NCI-H1092 treated with DMSO at 0.1 percent for 48 hours (cell line): Measurements from ENCODE around the gene CDH2.

Experiments
- DNase-seq: peaks from one replicate; lab custom pipeline; 2025; lab: John Stamatoyannopoulos, UW

The CDH2 gene

GRCh38 chr18:28127763-28128658 lies 48.9 kb downstream of the CDH2 start:
- DNase-seq: no peak

- DNase-seq: no peak
Measured at GRCh38 chr18:28127228-28127627, 49.7 kb downstream of the CDH2 start.

- no peak for DNase-seq
Measured at GRCh38 chr18:28126768-28127167, 50.2 kb downstream of the CDH2 start.

- DNase-seq: no peak
Measured at GRCh38 chr18:28125051-28125450, 51.9 kb downstream of the CDH2 start.

DNA sequence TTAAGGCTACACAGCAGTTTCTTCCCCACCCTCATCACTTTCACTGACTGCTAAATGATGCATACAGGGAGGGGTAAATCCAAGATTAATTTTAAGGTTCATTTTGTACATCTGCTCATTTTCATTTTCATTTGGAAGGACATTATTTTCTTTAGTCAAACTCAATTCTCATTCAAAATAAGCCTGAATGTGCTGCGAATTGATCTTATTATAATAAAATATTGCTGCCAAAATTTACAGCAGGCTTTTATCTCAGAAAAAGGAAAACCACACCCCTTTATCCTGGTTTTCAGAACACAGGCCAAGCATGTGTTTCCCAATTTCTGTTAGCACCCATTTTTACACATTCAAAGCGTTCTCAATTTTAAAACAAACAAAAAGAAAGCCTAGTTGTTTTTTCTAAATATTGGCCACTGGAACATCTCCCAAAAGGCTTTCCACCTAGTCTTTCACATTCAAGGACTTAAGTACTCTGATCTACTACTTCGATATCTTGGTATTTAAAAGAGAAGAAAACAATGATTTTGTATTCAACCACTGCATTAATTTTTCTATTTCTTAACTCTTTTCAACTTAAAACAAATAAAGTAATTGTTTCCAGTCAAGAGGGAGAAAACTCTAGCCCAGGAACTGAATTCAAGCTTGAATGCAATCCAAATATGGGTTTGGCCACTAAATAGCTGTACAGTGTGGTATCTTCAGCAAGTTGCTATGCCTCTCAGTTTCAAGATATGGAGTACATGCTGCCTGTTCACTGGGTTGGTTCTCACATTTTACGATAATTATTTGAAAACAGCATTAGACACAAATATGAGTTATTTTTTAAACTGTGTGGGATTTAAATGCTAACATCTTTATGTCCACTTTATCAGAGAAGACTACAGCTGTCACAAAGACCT lies 52.5 kb downstream of the CDH2 start:
- no peak for DNase-seq

DNA sequence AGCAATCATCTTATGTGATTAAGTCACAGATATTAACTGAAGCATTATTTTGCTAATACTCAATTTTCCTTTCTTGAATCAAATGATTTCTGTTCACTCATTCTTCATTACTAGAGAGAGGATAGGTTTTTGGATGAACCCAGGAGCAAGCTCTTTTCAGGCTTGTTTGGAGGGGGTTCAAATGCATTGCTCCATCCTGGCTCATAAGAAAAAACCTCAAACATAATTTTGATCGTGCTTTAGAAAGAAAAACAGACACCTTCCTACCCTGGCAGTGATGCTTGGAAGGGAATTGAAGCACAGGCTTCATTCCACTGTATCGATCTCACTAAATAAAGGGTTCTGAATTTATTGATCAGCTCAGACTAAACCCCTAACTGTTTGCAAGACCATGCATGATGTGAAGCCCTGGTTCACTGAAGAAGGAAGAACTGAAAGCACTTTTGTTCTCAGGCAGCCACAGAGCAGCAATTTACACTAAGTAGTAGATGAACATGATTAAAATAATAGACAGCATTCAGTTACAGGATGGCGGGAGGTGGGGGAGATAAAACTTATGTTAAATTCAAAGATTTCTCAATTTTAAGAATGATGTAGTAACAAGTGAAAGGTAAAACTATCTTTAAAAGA lies 53.4 kb downstream of the CDH2 start:
- no peak for DNase-seq

- no peak for DNase-seq
Measured at GRCh38 chr18:28120828-28121515, 56.0 kb downstream of the CDH2 start.

- no peak for DNase-seq
Measured at GRCh38 chr18:28116461-28116860, 60.5 kb downstream of the CDH2 start.

GRCh38 chr18:28115149-28115550 lies 61.8 kb downstream of the CDH2 start:
- DNase-seq: no peak

- DNase-seq: no peak
Measured at GRCh38 chr18:28114472-28114871, 62.5 kb downstream of the CDH2 start.

GRCh38 chr18:28113271-28114029 lies 63.5 kb downstream of the CDH2 start:
- no peak for DNase-seq

DNA sequence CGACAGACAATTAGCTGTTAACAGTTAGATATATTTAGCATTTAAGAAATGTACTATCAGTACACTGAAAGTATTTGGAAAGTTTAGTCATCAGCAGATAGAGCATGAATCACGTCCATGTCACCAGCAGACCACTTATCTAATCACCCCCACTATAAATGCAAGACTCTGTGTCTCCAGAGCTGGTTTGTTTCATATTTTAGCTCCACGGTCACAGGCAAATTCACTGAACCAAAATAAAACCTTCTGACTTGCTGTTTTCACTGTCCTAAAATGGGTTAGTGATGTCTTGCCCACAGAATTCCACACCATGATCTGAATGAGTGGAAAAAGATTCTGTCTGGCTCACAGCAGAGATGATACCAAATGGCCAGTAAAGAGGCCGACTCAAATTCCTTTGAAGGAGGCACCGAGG lies 64.9 kb downstream of the CDH2 start:
- no peak for DNase-seq

DNA sequence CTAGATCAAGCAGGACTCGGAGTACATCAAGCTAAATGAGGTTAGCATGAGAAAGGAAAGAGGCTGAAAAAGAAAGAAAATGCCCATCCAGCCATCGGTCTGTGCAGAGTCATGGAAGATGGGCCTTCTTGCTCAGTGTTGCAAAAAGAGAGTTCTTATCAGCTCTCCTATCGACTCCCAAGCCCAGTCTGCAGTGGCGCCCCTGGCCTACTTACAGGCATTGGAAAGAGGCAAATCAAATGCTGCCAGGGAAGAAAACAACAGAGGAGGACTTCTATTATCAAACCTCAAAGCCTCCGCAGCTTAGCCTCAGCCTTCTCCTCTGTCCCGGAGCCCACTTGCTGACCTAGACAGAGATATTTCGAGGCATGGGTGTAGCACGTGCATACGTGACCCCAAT lies 66.0 kb downstream of the CDH2 start:
- no peak for DNase-seq

DNA sequence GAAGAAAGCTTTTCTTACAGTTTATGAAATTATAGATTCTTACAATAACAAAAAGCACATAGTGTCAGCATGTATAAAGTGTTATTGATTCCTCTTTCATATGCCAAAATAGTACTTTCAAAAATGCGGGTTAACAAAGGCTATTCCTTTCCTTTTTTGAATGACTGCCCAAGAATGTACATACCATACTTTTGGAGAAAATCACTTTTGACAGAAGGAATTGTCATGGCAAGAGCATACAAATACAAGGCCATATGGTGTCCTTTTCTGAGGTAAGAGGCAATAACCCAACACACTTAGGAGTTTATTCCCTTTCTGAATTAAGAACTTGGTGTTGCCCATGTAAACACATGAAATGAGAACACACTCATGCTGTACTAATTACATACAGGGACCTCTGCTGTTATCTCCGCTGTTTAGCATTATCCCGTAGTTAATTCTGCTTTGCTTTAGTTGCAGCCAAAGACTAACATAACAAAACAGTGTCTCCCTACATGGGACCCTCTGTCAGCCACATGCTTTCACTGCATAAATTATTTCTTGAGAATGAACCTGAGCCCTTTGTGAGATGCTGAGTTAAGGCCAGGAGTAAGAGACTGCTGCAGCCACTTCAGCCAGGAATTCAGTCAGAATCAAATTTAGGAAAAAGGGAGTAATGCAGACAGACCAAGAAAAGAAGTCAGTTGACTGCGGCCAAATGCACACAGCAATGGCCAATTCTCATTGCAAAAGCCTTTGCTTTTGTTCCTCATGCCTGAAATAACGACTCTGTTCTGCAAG lies 67.0 kb downstream of the CDH2 start:
- DNase-seq: no peak

DNA sequence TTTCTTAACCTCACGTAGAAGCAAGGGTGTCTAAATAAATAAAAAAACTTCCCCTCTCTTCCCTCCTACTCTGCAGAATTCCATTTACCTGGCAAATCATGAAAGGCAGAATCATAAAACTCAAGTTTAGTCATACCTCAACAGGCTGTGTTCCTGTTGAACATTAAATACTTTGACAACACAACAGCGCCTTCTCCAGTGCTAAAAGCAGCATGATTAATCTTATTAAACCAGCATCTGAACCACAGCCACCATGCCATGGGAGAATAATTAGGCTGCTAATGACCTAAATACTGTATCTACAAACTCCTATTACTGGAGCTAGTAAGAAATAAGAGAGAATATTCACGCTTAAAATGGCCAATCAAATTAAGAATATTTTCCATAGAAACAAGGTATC lies 68.1 kb downstream of the CDH2 start:
- no peak for DNase-seq

DNA sequence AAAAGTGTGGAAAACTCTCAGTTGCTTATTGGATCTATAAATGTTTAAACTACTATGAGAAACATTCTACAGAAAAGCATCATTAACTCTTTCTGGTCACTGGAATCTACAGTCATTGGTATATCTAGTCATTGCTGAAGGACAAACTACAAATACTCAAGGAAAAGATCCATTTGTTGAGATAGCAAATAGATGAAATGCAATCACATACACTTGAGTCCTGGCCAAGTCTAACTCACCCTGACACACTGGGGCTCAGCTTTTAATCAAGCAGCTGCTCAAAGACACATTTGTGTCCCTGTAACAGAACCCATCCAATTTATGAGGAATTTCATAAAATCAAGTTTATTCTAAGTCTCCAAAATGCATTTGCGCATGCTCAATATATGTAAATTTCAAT lies 68.7 kb downstream of the CDH2 start:
- DNase-seq: no peak

- DNase-seq: no peak
Measured at GRCh38 chr18:28099237-28099636, 77.7 kb downstream of the CDH2 start.

DNA sequence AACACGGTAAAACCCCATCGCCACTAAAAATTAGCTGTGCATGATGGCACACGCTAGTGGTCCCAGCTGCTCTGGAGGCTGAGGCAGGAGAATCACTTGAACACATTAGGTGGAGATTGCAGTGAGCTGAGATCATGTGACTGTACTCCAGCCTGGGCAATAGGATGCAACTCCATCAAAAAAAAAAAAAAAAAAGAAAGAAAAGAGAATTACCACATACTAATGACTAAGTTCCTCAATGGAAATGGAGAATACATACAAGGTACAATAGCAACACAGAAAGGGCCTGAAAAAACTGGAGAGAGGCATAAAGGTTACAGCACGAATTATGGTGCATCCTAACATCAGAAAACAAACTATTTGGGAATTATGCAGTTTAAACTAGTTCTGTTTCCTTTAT lies 81.3 kb downstream of the CDH2 start:
- no peak for DNase-seq

DNA sequence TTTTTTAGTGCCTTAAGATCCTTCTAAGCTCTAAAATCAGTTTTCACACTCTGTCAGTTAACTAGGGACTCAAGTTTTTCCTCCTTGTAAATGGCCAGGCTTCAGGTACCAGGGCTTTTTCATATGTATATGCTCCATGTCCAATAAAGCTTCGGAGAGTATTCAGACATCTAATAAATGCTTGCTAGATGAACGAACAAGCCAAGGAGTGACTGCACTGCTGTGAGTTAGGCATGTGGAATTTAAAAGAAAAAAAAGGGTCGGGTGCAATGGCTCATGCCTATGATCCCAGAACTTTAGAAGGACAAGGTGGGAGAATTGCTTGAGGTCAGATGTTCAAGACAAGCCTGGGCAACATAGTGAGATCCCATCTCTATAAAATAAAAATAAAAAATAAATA lies 81.9 kb downstream of the CDH2 start:
- DNase-seq: no peak

- DNase-seq: no peak
Measured at GRCh38 chr18:28091197-28091596, 85.7 kb downstream of the CDH2 start.
